H1 (cell line): ENCODE results near the gene ZNF154. TPM values are rescaled to one million over a fixed set of nuclear protein-coding genes. Genes with fewer than 3 reads are reported as not detected.

ENCODE experiments used
- CTCF ChIA-PET: fragments of 300-600 bp; sonication (Branson Sonifier 250); formaldehyde crosslinking; loops from one replicate; lab custom pipeline; 2021; ENCODE audit not compliant: partially characterized antibody; lab: Charles Lee
- POLR2A ChIA-PET: fragments of 300-600 bp; sonication (Branson Sonifier 250); formaldehyde crosslinking; loops from one replicate; lab custom pipeline; 2021; ENCODE audit warnings: inconsistent platforms; ENCODE audit not compliant: partially characterized antibody; lab: Charles Lee
- DNase-seq, 2 experiments: peaks; one replicate each; pipeline versions ENCODE4 v3.0.0 to v3.0.0-alpha.2; 2010 to 2022; ENCODE audit warnings: low spot score in 2 of 2, low read depth in 1 of 2, mixed read lengths in 1 of 2
- FAIRE-seq: peaks from 2 replicates; lab custom pipeline; 2011; peaks lifted over from hg19 to GRCh38; lab: Jason Lieb, UNC
- H2AFZ ChIP-seq: 2 replicates; pipeline ENCODE4 v1.8.1; 2012; ENCODE audit warnings: low read length, inconsistent platforms
- H2AK5ac ChIP-seq: 2 replicates; pipeline ENCODE4 v1.6.1; 2013; ENCODE audit warnings: low read depth, low read length
- H2BK120ac ChIP-seq: replicated peaks from 2 replicates; pipeline ENCODE3; 2013; ENCODE audit warnings: low read depth, low read length, inconsistent platforms
- H2BK12ac ChIP-seq: 2 replicates; pipeline ENCODE4 v1.6.1; 2013; ENCODE audit warnings: low read depth, low read length
- H2BK15ac ChIP-seq: 2 replicates; pipeline ENCODE4 v1.6.1; 2013; ENCODE audit warnings: low read length
- H2BK20ac ChIP-seq: 2 replicates; pipeline ENCODE4 v1.6.1; 2013; ENCODE audit warnings: low read length
- H2BK5ac ChIP-seq: 2 replicates; pipeline ENCODE4 v1.6.1; 2013; ENCODE audit warnings: low read depth, low read length
- H3K14ac ChIP-seq: 2 replicates; pipeline ENCODE4 v1.6.1; 2013; ENCODE audit warnings: inconsistent platforms; ENCODE audit not compliant: insufficient read length
- H3K18ac ChIP-seq: 2 replicates; pipeline ENCODE4 v1.6.1; 2013; ENCODE audit warnings: low read length; ENCODE audit errors: extremely low read depth
- H3K23ac ChIP-seq: 2 replicates; pipeline ENCODE4 v1.6.1; 2013; ENCODE audit warnings: inconsistent platforms; ENCODE audit not compliant: insufficient read length
- H3K23me2 ChIP-seq: 2 replicates; pipeline ENCODE4 v1.6.1; 2013; ENCODE audit warnings: low read depth, low read length
- H3K27ac ChIP-seq: 2 replicates; pipeline ENCODE4 v1.6.1; 2011; ENCODE audit warnings: low read depth, low read length, inconsistent platforms
- H3K27me3 ChIP-seq, 4 experiments: replicated peaks in 1 of 4; 1 replicate in 1 of 4; 2 replicates in 3 of 4; pipeline versions ENCODE4 v1.6.1 to v1.8.1; 2011 to 2013; ENCODE audit warnings: low read length in 3 of 4, mild to moderate bottlenecking in 3 of 4, inconsistent platforms in 2 of 4, mixed read lengths in 2 of 4, moderate library complexity in 1 of 4; ENCODE audit not compliant: control insufficient read depth in 3 of 4, insufficient read depth in 3 of 4; ENCODE audit errors: extremely low read depth in 1 of 4
- H3K36me3 ChIP-seq, 4 experiments: 2 replicates each; pipeline versions ENCODE4 v1.6.1 to v1.8.1; 2011 to 2013; ENCODE audit warnings: mild to moderate bottlenecking in 4 of 4, low read length in 3 of 4, moderate library complexity in 2 of 4, control low read depth in 1 of 4, inconsistent platforms in 1 of 4; ENCODE audit not compliant: insufficient read depth in 4 of 4, control insufficient read depth in 2 of 4
- H3K4ac ChIP-seq: replicated peaks from 2 replicates; pipeline ENCODE3; 2013; ENCODE audit warnings: low read length, low read depth, mixed read lengths, inconsistent platforms; ENCODE audit not compliant: insufficient read length
- H3K4me1 ChIP-seq, 4 experiments: replicated peaks in 1 of 4; 1 replicate in 1 of 4; 2 replicates in 3 of 4; pipeline versions ENCODE4 v1.6.1 to v1.8.1; 2011 to 2013; ENCODE audit warnings: low read length in 3 of 4, inconsistent platforms in 2 of 4, mixed read lengths in 1 of 4; ENCODE audit not compliant: insufficient read depth in 4 of 4, control insufficient read depth in 3 of 4
- H3K4me2 ChIP-seq, 2 experiments: 2 replicates each; pipeline versions ENCODE4 v1.6.1 to v1.8.1; 2011 to 2013; ENCODE audit warnings: low read depth in 2 of 2, low read length in 2 of 2, control low read depth in 1 of 2, inconsistent platforms in 1 of 2, mild to moderate bottlenecking in 1 of 2; ENCODE audit not compliant: insufficient read depth in 1 of 2
- H3K4me3 ChIP-seq, 4 experiments: fragments of 200-600, 300-600 bp in 1 of 4; sonication (generic), shearing (Covaris generic), sonication (Bioruptor Twin) in 1 of 4; 2 replicates each; pipeline versions ENCODE4 v1.5.1 to v1.8.1; 2011 to 2016; ENCODE audit warnings: low read length in 4 of 4, low read depth in 3 of 4, control low read depth in 2 of 4, inconsistent platforms in 2 of 4, mild to moderate bottlenecking in 2 of 4, mixed read lengths in 1 of 4, moderate library complexity in 1 of 4; ENCODE audit not compliant: insufficient read depth in 2 of 4; ENCODE audit errors: extremely low read depth in 1 of 4
- H3K56ac ChIP-seq: replicated peaks from 2 replicates; pipeline ENCODE3; 2013; ENCODE audit warnings: low read depth, mild to moderate bottlenecking, mixed read lengths, low read length, inconsistent platforms; ENCODE audit not compliant: insufficient read length
- H3K79me1 ChIP-seq: 2 replicates; pipeline ENCODE4 v1.6.1; 2013; ENCODE audit warnings: low read depth, low read length, control low read depth
- H3K79me2 ChIP-seq, 2 experiments: 2 replicates each; pipeline versions ENCODE4 v1.6.1 to v1.8.1; 2012 to 2013; ENCODE audit warnings: low read length in 2 of 2, mild to moderate bottlenecking in 2 of 2, inconsistent platforms in 1 of 2; ENCODE audit not compliant: insufficient read depth in 2 of 2, control insufficient read depth in 1 of 2
- H3K9ac ChIP-seq, 4 experiments: replicated peaks in 1 of 4; 1 replicate in 1 of 4; 2 replicates in 3 of 4; pipeline versions ENCODE4 v1.6.1 to v1.8.1; 2011 to 2013; ENCODE audit warnings: low read depth in 3 of 4, low read length in 3 of 4, control low read depth in 2 of 4, mild to moderate bottlenecking in 2 of 4, moderate library complexity in 2 of 4, inconsistent platforms in 1 of 4; ENCODE audit errors: extremely low read depth in 1 of 4
- H3K9me3 ChIP-seq, 2 experiments: 2 replicates each; pipeline versions ENCODE4 v1.6.1 to v1.8.1; 2012 to 2013; ENCODE audit warnings: mild to moderate bottlenecking in 2 of 2, moderate library complexity in 2 of 2, control low read depth in 1 of 2, inconsistent platforms in 1 of 2, low read depth in 1 of 2, low read length in 1 of 2, mixed read lengths in 1 of 2; ENCODE audit not compliant: insufficient read depth in 2 of 2
- H4K20me1 ChIP-seq, 2 experiments: replicated peaks in 1 of 2; 2 replicates each; pipeline versions ENCODE3 to v1.8.1; 2011 to 2013; ENCODE audit warnings: inconsistent platforms in 2 of 2, low read length in 2 of 2, mild to moderate bottlenecking in 1 of 2; ENCODE audit not compliant: insufficient read depth in 2 of 2, control insufficient read depth in 1 of 2
- H4K5ac ChIP-seq: 2 replicates; pipeline ENCODE4 v1.6.1; 2013; ENCODE audit warnings: low read length, low read depth, mixed read lengths, inconsistent platforms; ENCODE audit not compliant: insufficient read length
- H4K8ac ChIP-seq: 2 replicates; pipeline ENCODE4 v1.8.0; 2013; ENCODE audit warnings: mild to moderate bottlenecking, moderate library complexity, low read length, inconsistent platforms; ENCODE audit not compliant: insufficient read depth; ENCODE audit errors: extremely low read depth
- H4K91ac ChIP-seq: replicated peaks from 2 replicates; pipeline ENCODE3; 2013; ENCODE audit warnings: low read length, mixed read lengths, inconsistent platforms; ENCODE audit not compliant: insufficient read length
- E2F6 ChIP-seq: IDR thresholded peaks from 2 replicates; pipeline ENCODE4 v1.6.1; 2012; ENCODE audit warnings: inconsistent platforms
- EGR1 ChIP-seq: IDR thresholded peaks from 2 replicates; pipeline ENCODE4 v1.6.1; 2011; ENCODE audit warnings: low read depth, low read length, borderline replicate concordance
- EZH2 ChIP-seq: fragments of 200-600 bp; sonication (generic); IDR thresholded peaks from 2 replicates; pipeline ENCODE4 v1.7.1; 2012; ENCODE audit warnings: low read depth, mild to moderate bottlenecking, moderate library complexity, low read length, inconsistent platforms; ENCODE audit not compliant: severe bottlenecking
- FOSL1 ChIP-seq: IDR thresholded peaks from 2 replicates; pipeline ENCODE4 v1.6.1; 2011; ENCODE audit warnings: mild to moderate bottlenecking, low read depth, low read length, moderate library complexity; ENCODE audit not compliant: insufficient read depth
- KDM1A ChIP-seq: fragments of 200-600, 300-600 bp; sonication (generic); IDR thresholded peaks from 2 replicates; pipeline ENCODE4 v1.7.1; 2016; ENCODE audit warnings: mild to moderate bottlenecking, low read length, borderline replicate concordance
- NANOG ChIP-seq: IDR thresholded peaks from 2 replicates; pipeline ENCODE4 v1.6.1; 2011; ENCODE audit warnings: low read length, low read depth, mild to moderate bottlenecking, inconsistent platforms; ENCODE audit not compliant: insufficient read depth, poor library complexity, severe bottlenecking
- POU5F1 ChIP-seq: IDR thresholded peaks from 2 replicates; pipeline ENCODE4 v1.6.1; 2011; ENCODE audit warnings: low read depth, mild to moderate bottlenecking, low read length, moderate library complexity
- RNF2 ChIP-seq: fragments of 200-900, 300-1000 bp; sonication (generic); IDR thresholded peaks from 2 replicates; pipeline ENCODE4 v1.7.1; 2016; ENCODE audit warnings: borderline replicate concordance, low read depth, mild to moderate bottlenecking, antibody characterized with exemption, low read length; ENCODE audit not compliant: poor library complexity, severe bottlenecking; ENCODE audit errors: missing control alignments
- SRF ChIP-seq: IDR thresholded peaks from 2 replicates; pipeline ENCODE4 v1.6.1; 2011; ENCODE audit warnings: mild to moderate bottlenecking, low read depth, low read length, moderate library complexity
- SUZ12 ChIP-seq: fragments of 200-600 bp; sonication (generic); IDR thresholded peaks from 2 replicates; pipeline ENCODE4 v1.6.1; 2012; ENCODE audit warnings: mild to moderate bottlenecking, inconsistent platforms, low read length, moderate library complexity, mixed read lengths
- WGBS, 2 experiments: shearing (Covaris generic) in 1 of 2; methylation state at CpG; one replicate each; pipeline versions ENCODE4 v1.1.6 to v1.1.7; 2013 to 2015; ENCODE audit warnings: low lambda C conversion rate in 2 of 2, mixed read lengths in 2 of 2, inconsistent platforms in 1 of 2, low coverage in 1 of 2, missing lambda C conversion rate in 1 of 2; ENCODE audit not compliant: insufficient replicate concordance in 2 of 2, insufficient coverage in 1 of 2, insufficient read length in 1 of 2; ENCODE audit errors: extremely low coverage in 1 of 2, missing lambda C conversion rate in 1 of 2; 5-methylcytosine and 5-hydroxymethylcytosine counted together
- polyA plus RNA-seq, 7 experiments: library from polyadenylated mRNA; depleted of rRNA in 3 of 7; stranded (reverse) in 5 of 7; unstranded in 2 of 7; fragments of >200 nt in 5 of 7; fragments of 200-250 nt in 2 of 7; gene quantifications; 1 replicate in 5 of 7; 2 replicates in 1 of 7; 4 replicates in 1 of 7; pipeline versions ENCODE4 v1.2.1 to v1.2.3, GENCODE V29; 2011 to 2013; ENCODE audit warnings: missing spikeins in 2 of 7, mixed read lengths in 2 of 7
- total RNA-seq: library from RNA; stranded (reverse); fragmentation: NEBNext Ultra II Directional; extraction: Animal tissue kit (Norgen Biotek cat#: 25700); gene quantifications from 2 replicates; pipeline ENCODE4 v1.2.1, GENCODE V29; 2021

Gene ZNF154
- total and polyA plus RNA-seq, 2 of the 8 experiments (the other 6 are each of a cell fraction or from before 2014, with no cell fraction given): 5.3 to 11.6 TPM

DNA sequence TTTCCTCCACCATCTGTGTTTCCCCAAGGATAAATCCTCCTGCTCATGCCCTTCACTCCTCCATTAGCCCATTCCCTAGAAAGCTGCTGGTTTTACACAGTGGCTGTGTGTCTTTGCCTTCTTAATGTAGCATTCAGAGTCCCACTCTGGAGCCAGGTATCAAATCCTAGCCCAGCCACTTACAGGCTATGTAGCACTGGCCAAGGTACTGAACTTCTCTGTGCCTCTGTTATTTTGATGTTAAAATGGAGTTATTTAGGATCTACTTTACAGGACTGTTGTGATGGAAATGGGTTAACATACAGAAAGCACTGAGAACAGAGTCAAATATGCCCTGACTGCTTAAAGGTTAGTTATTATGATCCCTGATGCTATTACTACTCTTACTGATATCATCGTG, 41.8 kb downstream of the ZNF154 start:
- Histone ChIP-seq H3K79me1 (no peaks in the 10 kb centered on the region), H4K8ac (no peak overlapping the region), H3K23me2 (peaks cover 4% of the 10 kb centered on the region), H3K27ac (no peak overlapping the region), H2BK120ac (no peak overlapping the region), H3K4ac (no peak overlapping the region), H3K4me1 (peaks cover 2 to 5% (median 4%) of the 10 kb centered on the region in 4 experiments), H4K20me1 (peaks cover 0 to 1% of the 10 kb centered on the region in 2 experiments), H3K79me2 (no peaks in the 10 kb centered on the region), H4K91ac (no peak overlapping the region), H2BK20ac (no peak overlapping the region), H3K9me3 (no peaks in the 10 kb centered on the region), H2AFZ (no peak overlapping the region), H3K4me3 (no peak overlapping the region), H3K4me2 (no peak overlapping the region), H3K27me3 (peaks cover 0 to 4% (median 0%) of the 10 kb centered on the region in 4 experiments; a peak in 2 of 7 replicates), H2AK5ac (no peak overlapping the region), H3K36me3 (no peaks in the 10 kb centered on the region), H2BK15ac (no peak overlapping the region), H3K9ac (no peak overlapping the region), H2BK12ac (no peak overlapping the region), H3K18ac (no peak overlapping the region), H3K14ac (no peak overlapping the region), H3K23ac (no peak overlapping the region), H4K5ac (no peak overlapping the region), H2BK5ac (no peak overlapping the region), H3K56ac (no peak overlapping the region)
- 89% methylated on average over 1 of the region's 1 CpG; no CpG with 5 or more reads in 1 of the 2 experiments for WGBS, 2 experiments
- POLR2A ChIA-PET: interaction anchor here (1.0 kb wide), 1 partner anchor 18 kb away, joined by 4 read pairs; no protein-coding TSS in a partner anchor
- CTCF ChIA-PET: interaction anchor here (1.2 kb wide), 1 partner anchor 10 kb away, joined by 3 read pairs; no protein-coding TSS in a partner anchor
- DNase-seq (no peak), FAIRE-seq (no peak)
- no peak for TF ChIP-seq KDM1A
- no peak for TF ChIP-seq EZH2
- TF ChIP-seq FOSL1: no peak
- TF ChIP-seq NANOG: no peak
- no peak for TF ChIP-seq SUZ12
- TF ChIP-seq POU5F1: no peak
- no peak for TF ChIP-seq E2F6
- no peak for TF ChIP-seq SRF
- TF ChIP-seq EGR1: no peak
- TF ChIP-seq RNF2: no peak
